ENCODE results near the gene SOX4. TPM values are rescaled to one million over a fixed set of nuclear protein-coding genes. Genes with fewer than 3 reads are reported as not detected.
"Not testable (repeated sequence)": the region's sequence is repeated elsewhere in the genome, so short reads cannot be mapped to it uniquely, and the experiment has no call there.

SOX4 gene
- 100 to 1,000 TPM in 5 of 8 experiments, 10 to 100 TPM in 2, 1 to 10 TPM in 1; 4.5 to 195 (median 137) TPM for total RNA-seq

DNA sequence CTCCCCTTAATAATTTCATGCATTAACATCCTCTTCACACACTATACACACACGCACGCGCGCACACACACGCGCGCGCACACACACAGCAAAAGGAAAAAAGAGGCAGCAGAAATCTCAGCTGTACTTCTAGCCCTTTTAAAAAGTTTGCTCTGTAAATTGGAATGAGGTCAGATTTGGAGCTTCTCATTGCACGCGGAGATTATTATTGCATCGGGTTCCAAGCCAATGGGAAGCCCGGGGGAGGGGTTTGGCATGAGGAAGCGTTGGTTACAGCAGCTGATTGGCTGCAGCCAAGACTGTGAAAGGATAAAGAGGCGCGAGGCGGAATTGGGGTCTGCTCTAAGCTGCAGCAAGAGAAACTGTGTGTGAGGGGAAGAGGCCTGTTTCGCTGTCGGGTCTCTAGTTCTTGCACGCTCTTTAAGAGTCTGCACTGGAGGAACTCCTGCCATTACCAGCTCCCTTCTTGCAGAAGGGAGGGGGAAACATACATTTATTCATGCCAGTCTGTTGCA lies at the start of gene SOX4:
SOX4 (plus strand) TSS at position 340 of the 515 bp plus-strand sequence. CDS start 784 bp downstream, outside the sequence.
- H3K4me1 ChIP-seq (replicated peaks in 1 of 2): peaks cover 7 to 15% of the 10 kb centered on the region in 2 donors
- ATAC-seq (replicated peaks in 6 of 8): peak; percentile 55 to 81 (median 77)
- 0 to 8% (median 0%) methylated on average over 3 to 14 of the region's 19 CpGs for WGBS, 10 experiments
- H3K4me3 ChIP-seq: peak within 1 kb of the TSS; percentile 57 to 97 (median 92)
- in situ Hi-C loops (cut with MboI; ENCODE audit: low pct_unique_long_range_greater_than_20kb in 2 of 9, low sequenced_read_pairs in 9 of 9, unreplicated experiment in 9 of 9): loop anchor here in 5 of 9 experiments (25.0 kb wide), 4 partner anchors 631 to 1031 kb away; no protein-coding TSS in a partner anchor
- H3K27ac ChIP-seq: peak within 1 kb of the TSS; percentile 92 to 93

DNA sequence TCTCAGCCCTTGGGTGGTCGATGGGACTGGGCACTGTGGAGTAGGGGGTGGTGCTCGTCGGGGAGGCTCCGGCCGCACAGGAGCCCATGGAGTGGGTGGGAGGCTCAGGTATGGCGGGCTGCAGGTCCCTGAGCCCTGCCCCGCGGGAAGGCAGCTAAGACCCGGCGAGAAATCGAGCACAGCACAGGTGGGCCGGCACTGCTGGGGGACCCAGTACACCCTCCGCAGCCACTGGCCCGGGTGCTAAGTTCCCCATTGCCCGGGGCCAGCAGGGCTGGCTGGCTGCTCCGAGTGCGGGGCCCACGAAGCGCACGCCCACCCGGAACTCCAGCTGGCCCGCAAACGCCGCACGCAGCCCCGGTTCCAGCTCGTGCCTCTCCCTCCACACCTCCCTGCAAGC lies 41.3 kb upstream of the SOX4 start:
- H3K4me3 ChIP-seq; ATAC-seq (replicated peaks in 6 of 8); in situ Hi-C loops (cut with MboI; ENCODE audit: low pct_unique_long_range_greater_than_20kb in 2 of 9, low sequenced_read_pairs in 9 of 9, unreplicated experiment in 9 of 9); H3K27ac ChIP-seq: not testable (repeated sequence)
- peaks cover 0 to 11% of the 10 kb centered on the region in 2 donors for H3K4me1 ChIP-seq (replicated peaks in 1 of 2)
- 100% methylated on average over 2 to 5 of the region's 27 CpGs; no CpG with 5 or more reads in 8 of the 10 experiments for WGBS, 10 experiments

DNA sequence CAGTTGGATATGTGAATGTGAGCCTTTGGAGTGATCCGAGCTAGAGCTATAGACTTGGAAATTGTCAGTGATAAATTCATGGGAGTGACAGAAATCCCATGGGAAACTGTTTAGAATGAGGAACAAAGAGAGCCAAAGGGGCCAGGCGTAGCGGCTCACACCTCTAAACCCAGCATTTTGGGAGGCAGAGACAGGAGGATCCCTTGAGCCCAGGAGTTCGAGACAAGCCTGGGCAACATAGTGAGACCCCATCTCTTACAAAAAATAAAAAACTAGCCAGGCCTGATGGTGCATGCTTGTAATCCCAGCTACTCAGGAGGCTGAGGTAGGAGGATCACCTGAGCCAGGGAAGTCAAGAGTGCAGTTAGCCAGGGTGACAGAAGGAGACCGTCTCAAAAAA lies 39.3 kb upstream of the SOX4 start:
- Histone ChIP-seq H3K4me3 (no peak overlapping the region), H3K4me1 (replicated peaks in 1 of 2) (no peaks in the 10 kb centered on the region), H3K27ac (no peak overlapping the region)
- WGBS, 10 experiments: 50 to 100% (median 75%) methylated on average over 1 to 3 of the region's 5 CpGs; no CpG with 5 or more reads in 4 of the 10 experiments
- in situ Hi-C loops (cut with MboI; ENCODE audit: low pct_unique_long_range_greater_than_20kb in 2 of 9, low sequenced_read_pairs in 9 of 9, unreplicated experiment in 9 of 9): no loop called here
- ATAC-seq (replicated peaks in 6 of 8): no peak

DNA sequence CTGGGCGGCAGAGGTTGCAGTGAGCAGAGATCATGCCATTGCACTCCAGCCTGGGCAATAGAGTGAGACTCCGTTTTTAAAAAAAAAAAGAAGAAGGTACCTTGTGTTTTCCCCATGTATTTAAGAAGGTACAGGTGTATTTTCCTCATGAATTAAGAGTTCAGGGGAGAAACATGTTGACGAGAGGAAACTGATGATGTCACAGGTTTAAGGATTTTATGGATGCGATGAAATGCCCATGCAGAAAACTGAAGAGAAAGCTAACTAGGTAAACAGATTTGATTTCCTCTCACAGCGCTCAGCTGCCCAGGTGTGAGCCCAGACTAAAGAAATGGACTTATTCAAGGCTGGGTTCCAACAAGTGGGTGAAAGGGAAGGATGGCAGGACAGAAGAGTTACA lies 38.4 kb upstream of the SOX4 start:
- no peaks in the 10 kb centered on the region for H3K4me1 ChIP-seq (replicated peaks in 1 of 2)

DNA sequence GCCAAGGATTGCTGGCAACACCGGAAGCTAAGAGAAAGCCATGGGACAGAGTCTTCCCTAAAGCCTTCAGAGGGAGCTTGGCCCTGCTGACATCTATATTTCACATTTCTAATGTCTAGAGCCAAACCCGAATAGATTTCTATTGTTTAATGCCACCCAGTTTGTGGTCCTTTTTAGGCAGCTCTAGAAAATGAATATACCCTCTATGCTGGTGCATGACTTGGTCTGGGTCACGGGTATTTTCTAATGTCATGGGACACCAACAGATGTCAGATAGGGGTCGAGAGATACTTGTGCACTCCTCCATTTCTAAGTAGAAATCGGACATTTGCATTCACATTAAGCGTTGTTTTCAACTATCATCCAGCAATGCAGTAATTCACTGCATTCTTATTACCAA lies 37.0 kb upstream of the SOX4 start:
- H3K27ac ChIP-seq: no peak overlapping the region

More for the DNA sequence above, 38.4 kb upstream of the SOX4 start:
- in situ Hi-C loops (cut with MboI; ENCODE audit: low pct_unique_long_range_greater_than_20kb in 2 of 9, low sequenced_read_pairs in 9 of 9, unreplicated experiment in 9 of 9): no loop called here
- 22 to 100% (median 89%) methylated on average over 1 to 5 of the region's 5 CpGs; no CpG with 5 or more reads in 1 of the 10 experiments for WGBS, 10 experiments
- ATAC-seq (replicated peaks in 6 of 8): no peak
- Histone ChIP-seq H3K27ac (no peak overlapping the region), H3K4me3 (no peak overlapping the region)

DNA sequence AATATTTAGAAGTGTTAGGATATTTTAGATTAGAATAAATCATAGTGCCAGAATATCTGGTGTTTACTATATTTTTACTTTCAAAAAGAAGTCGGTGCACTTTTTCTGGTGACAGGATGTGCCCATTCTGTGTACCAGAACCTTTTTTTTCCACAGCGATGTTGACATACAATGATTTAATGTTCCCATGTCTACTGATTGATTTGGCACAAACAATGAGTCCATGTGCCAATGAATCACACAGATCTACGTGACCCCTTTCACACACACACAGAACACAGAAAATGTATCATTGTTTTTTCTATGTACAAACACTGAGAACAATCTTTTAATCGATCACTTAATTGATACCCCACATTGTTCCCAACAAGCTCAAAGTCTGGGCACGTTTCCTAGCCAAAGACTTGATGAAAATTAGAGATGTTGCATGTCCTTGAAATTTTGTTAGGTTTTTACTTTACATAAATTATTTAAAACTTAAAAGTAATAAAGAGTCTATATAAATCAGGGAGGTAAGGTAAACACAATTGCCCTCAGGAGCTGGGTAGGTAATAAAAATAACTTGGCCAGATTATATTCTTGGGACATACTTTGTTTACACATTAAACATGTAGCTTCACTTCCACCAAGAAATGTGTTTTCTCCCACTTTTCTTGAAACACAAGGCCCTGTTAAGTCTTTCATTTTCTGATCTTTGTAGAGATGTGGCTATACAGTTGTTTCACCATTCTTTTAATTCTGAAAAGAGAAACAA lies 36.4 kb upstream of the SOX4 start:
- no peak overlapping the region for H3K27ac ChIP-seq
- ATAC-seq (replicated peaks in 6 of 8): no peak
- H3K4me1 ChIP-seq (replicated peaks in 1 of 2): no peaks in the 10 kb centered on the region
- H3K4me3 ChIP-seq: no peak overlapping the region
- WGBS, 10 experiments: 5 to 100% (median 79%) methylated on average over 2 to 5 of the region's 5 CpGs
- in situ Hi-C loops (cut with MboI; ENCODE audit: low pct_unique_long_range_greater_than_20kb in 2 of 9, low sequenced_read_pairs in 9 of 9, unreplicated experiment in 9 of 9): no loop called here

More for the DNA sequence above, 37.0 kb upstream of the SOX4 start:
- no peak overlapping the region for H3K4me3 ChIP-seq
- in situ Hi-C loops (cut with MboI; ENCODE audit: low pct_unique_long_range_greater_than_20kb in 2 of 9, low sequenced_read_pairs in 9 of 9, unreplicated experiment in 9 of 9): no loop called here
- ATAC-seq (replicated peaks in 6 of 8): no peak
- WGBS, 10 experiments: 13 to 100% (median 84%) methylated on average over 1 to 6 of the region's 6 CpGs
- H3K4me1 ChIP-seq (replicated peaks in 1 of 2): no peaks in the 10 kb centered on the region

DNA sequence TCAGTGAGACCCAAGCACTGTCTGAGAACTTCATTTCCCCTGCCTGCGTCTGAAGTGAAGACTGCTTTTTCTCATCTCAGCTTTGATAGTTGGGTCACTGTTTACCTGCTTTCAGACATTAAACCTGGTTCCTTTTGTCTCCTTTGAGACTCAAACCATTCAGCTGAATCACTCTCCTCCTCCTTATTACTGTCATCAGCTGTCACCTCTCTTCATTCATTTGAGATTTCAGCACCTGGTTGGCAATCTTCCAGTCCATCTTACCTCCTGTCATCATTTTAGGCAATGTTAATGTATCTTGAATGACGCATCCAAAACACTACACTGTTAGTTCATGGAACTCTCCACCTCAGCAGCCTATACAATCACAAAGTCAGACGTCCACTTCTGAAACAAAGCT lies 34.3 kb upstream of the SOX4 start:
- H3K27ac ChIP-seq: no peak overlapping the region
- no peak for ATAC-seq (replicated peaks in 6 of 8)
- no peaks in the 10 kb centered on the region for H3K4me1 ChIP-seq (replicated peaks in 1 of 2)
- H3K4me3 ChIP-seq: no peak overlapping the region
- WGBS, 10 experiments: 56 to 100% (median 96%) methylated on average over 1 to 3 of the region's 3 CpGs; no CpG with 5 or more reads in 2 of the 10 experiments
- in situ Hi-C loops (cut with MboI; ENCODE audit: low pct_unique_long_range_greater_than_20kb in 2 of 9, low sequenced_read_pairs in 9 of 9, unreplicated experiment in 9 of 9): no loop called here

DNA sequence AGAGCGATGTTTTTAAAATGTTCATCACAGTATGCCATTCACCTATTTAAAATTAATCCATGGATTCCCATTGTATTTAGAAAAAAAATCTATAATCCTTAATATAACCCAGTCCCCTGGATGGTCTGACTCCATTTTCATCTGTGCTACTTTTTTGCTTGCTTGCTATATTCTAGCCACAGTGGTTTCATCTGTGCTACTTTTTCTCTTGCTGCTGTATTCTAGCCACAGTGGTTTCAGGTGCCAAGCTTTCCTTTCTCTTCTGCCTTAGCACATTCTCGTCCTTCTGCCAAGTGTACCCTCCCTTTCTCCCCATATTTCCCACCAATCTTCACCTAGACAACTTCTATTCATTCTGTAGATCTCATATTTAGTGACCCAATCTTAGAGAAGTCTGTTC lies 33.3 kb upstream of the SOX4 start:
- no peaks in the 10 kb centered on the region for H3K4me1 ChIP-seq (replicated peaks in 1 of 2)
- H3K27ac ChIP-seq: no peak overlapping the region
- H3K4me3 ChIP-seq: no peak overlapping the region
- WGBS, 10 experiments: 12 to 100% (median 66%) methylated on average over 1 to 2 of the region's 2 CpGs; no CpG with 5 or more reads in 1 of the 10 experiments
- no peak for ATAC-seq (replicated peaks in 6 of 8)
- in situ Hi-C loops (cut with MboI; ENCODE audit: low pct_unique_long_range_greater_than_20kb in 2 of 9, low sequenced_read_pairs in 9 of 9, unreplicated experiment in 9 of 9): no loop called here

DNA sequence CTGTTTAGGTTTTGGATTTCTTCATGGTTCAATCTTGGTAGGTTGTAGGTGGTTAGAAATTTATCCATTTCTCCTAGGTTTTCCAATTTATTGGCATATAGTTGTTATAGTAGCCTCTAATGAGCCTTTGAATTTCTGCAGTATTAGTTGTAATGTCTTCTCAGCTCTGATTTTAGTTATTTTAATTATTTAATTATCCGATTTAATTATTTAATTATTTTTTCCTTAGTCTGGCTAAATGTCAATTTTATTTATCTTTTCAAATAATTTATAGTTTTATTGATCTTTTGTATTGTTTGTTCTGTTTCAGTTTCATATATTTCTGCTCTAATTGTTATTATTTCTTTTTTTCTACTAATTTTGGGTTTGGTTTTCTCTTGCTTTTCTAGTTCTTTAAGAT lies 28.1 kb upstream of the SOX4 start:
- in situ Hi-C loops (cut with MboI; ENCODE audit: low pct_unique_long_range_greater_than_20kb in 2 of 9, low sequenced_read_pairs in 9 of 9, unreplicated experiment in 9 of 9): no loop called here
- H3K27ac ChIP-seq: no peak overlapping the region
- no peak for ATAC-seq (replicated peaks in 6 of 8)
- 3 to 97% (median 75%) methylated on average over 1 of the region's 1 CpG for WGBS, 10 experiments
- H3K4me1 ChIP-seq (replicated peaks in 1 of 2): no peaks in the 10 kb centered on the region
- no peak overlapping the region for H3K4me3 ChIP-seq

DNA sequence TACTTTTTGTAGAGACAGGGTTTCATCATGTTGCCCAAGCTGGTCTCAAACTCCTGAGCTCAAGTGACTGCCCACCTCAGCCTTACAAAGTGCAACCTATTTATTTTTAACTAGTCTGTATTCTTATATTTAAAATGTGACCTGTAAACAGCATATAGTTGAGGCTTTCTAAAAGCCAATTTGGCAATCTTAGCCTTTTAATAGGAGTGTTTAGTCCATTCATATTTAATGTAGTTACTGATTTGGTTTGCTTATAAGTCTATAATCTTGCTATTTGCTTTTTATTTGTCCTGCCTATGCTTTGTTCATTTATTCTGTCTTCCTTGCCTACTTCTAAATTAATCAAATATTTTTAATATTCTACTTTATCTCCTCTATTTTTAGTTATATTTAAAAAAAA lies 15.0 kb upstream of the SOX4 start:
- in situ Hi-C loops (cut with MboI; ENCODE audit: low pct_unique_long_range_greater_than_20kb in 2 of 9, low sequenced_read_pairs in 9 of 9, unreplicated experiment in 9 of 9): loop anchor here in 5 of 9 experiments (25.0 kb wide), 4 partner anchors 616 to 1016 kb away; no protein-coding TSS in a partner anchor
- ATAC-seq (replicated peaks in 6 of 8): no peak
- no peaks in the 10 kb centered on the region for H3K4me1 ChIP-seq (replicated peaks in 1 of 2)
- H3K27ac ChIP-seq: no peak overlapping the region
- no peak overlapping the region for H3K4me3 ChIP-seq

DNA sequence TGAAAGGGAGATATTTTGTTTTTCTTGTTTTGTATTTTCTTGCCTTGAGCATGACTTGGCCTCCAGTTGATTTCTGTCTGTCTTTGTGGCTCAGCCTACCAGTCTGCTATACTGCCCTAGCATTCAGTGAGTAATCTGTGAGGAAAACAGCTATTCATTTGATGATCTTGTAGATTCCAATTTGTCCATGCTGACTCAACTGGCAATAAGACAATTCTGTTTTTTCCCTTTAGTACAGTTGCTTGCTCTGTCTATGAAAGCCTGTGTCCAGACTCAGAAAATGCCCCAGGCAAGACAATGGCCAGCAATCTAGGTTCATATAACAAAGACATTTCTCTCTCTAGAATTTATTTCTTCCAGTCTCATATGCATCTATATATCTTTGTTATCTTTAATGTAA lies 10.9 kb upstream of the SOX4 start:
- no peak for ATAC-seq (replicated peaks in 6 of 8)
- peaks cover 0 to 6% of the 10 kb centered on the region in 2 donors for H3K4me1 ChIP-seq (replicated peaks in 1 of 2)
- no peak overlapping the region for H3K4me3 ChIP-seq
- in situ Hi-C loops (cut with MboI; ENCODE audit: low pct_unique_long_range_greater_than_20kb in 2 of 9, low sequenced_read_pairs in 9 of 9, unreplicated experiment in 9 of 9): loop anchor here in 6 of 9 experiments (10.0 to 25.0 kb wide), 5 partner anchors 620 to 1020 kb away; no protein-coding TSS in a partner anchor
- H3K27ac ChIP-seq: no peak overlapping the region

DNA sequence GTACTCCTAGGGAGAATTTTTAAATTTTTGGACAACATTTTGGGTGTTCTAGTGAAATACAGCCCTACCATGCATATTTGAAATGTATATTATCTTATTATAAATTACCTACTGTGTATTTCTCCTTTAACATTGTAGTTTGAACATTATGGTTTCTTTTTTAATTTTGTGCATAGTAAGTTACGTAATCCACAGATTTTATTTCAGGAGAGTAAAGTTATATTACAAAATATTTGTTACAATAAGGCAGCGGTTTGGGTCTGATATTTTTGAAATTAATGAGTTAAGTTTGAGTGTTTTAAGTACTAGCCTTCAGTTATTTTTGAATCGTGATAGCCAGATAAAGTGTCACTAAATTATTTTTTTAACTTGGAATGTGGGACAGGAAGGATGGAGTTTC lies 7.3 kb upstream of the SOX4 start:
- in situ Hi-C loops (cut with MboI; ENCODE audit: low pct_unique_long_range_greater_than_20kb in 2 of 9, low sequenced_read_pairs in 9 of 9, unreplicated experiment in 9 of 9): loop anchor here in 6 of 9 experiments (10.0 to 25.0 kb wide), 5 partner anchors 624 to 1024 kb away; no protein-coding TSS in a partner anchor
- no peak for ATAC-seq (replicated peaks in 6 of 8)
- peaks cover 7 to 19% of the 10 kb centered on the region in 2 donors for H3K4me1 ChIP-seq (replicated peaks in 1 of 2)
- peak overlapping the region in 1 of 2 donors; percentile 95 for H3K27ac ChIP-seq
- peak overlapping the region in 3 of 5 donors; percentile 62 to 75 (median 70) for H3K4me3 ChIP-seq
- 55 to 100% (median 80%) methylated on average over 1 to 3 of the region's 3 CpGs for WGBS, 10 experiments

DNA sequence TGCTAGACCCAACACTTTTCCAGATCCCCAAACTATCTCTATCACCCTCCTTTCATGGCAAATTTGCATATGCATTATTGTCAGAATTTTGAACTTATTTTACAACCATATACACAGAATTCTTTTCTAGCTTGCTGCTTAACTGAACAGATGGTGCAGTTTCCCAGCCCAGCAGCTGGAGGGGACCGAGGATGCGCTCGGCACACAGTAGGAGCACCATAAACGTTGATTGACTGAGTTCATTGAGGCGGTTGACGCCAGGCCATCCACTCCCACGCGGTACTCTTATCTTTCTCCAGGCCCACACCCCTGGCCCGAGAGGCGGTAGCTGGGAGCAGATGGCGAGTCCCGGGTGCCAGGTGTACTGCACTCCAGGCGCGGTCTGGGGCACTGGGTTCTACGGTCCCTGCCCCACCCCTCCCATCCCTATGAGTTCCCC lies 6.8 kb upstream of the SOX4 start:
- in situ Hi-C loops (cut with MboI; ENCODE audit: low pct_unique_long_range_greater_than_20kb in 2 of 9, low sequenced_read_pairs in 9 of 9, unreplicated experiment in 9 of 9): loop anchor here in 6 of 9 experiments (10.0 to 25.0 kb wide), 5 partner anchors 624 to 1024 kb away; no protein-coding TSS in a partner anchor
- WGBS, 10 experiments: 13 to 20% (median 15%) methylated on average over 1 to 7 of the region's 15 CpGs; no CpG with 5 or more reads in 6 of the 10 experiments
- peak in 1 of 8 experiments; percentile 5 for ATAC-seq (replicated peaks in 6 of 8)
- Histone ChIP-seq H3K27ac (peak overlapping the region; percentile 88 to 95), H3K4me1 (replicated peaks in 1 of 2) (peaks cover 7 to 19% of the 10 kb centered on the region in 2 donors), H3K4me3 (peak overlapping the region; percentile 52 to 75 (median 70))
